ENCODE measurements around the gene ZNF423.

The ZNF423 gene

DNA sequence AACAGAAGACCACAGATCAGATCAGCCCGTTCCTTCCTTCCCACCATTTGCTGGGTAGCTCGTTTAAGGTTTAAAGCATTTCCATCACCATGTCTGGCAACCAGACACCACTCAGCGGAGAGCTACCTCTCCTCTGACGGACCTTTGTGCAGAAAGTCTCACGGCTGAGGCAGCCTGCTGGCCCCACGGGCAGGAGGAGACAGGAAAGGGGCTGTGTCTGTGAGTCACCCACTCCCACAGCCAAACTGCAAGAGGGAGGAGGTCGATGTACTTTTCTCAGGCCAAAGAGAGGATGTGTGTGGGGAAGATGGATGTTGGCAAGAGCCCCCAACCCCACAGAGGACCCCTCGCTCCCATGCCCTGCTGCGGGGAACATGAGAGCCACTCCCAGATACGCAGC lies 92.1 kb downstream of the ZNF423 start:
- Histone ChIP-seq H3K27me3 (replicated peaks; ENCODE audit: insufficient read depth, low read length) (no peaks in the 10 kb centered on the region), H4K20me1 (ENCODE audit: insufficient read depth, low read length) (no peaks in the 10 kb centered on the region), H3F3A (ENCODE audit: insufficient read depth, low read length) (no peaks in the 10 kb centered on the region), H3K79me2 (ENCODE audit: low read length) (no peaks in the 10 kb centered on the region), H3K36me3 (replicated peaks; ENCODE audit: insufficient read depth, low read length) (no peaks in the 10 kb centered on the region), H3K9ac (ENCODE audit: low read length) (no peak overlapping the region), H3K4me2 (ENCODE audit: low read depth, low read length) (no peak overlapping the region), H3K4me3 (ENCODE audit: low read length) (no peak overlapping the region), H3K27ac (ENCODE audit: low read length) (no peak overlapping the region), H2AFZ (ENCODE audit: low read length) (no peak overlapping the region), H3K4me1 (ENCODE audit: low read length) (no peaks in the 10 kb centered on the region), H3K9me3 (replicated peaks; ENCODE audit: insufficient read depth, low read length) (no peaks in the 10 kb centered on the region), H3K9me2 (replicated peaks; ENCODE audit: insufficient read depth, low read length) (no peaks in the 10 kb centered on the region)
- TF ChIP-seq EZH2 (optimal IDR thresholded peaks at IDR 0.05; ENCODE audit: low read depth, low read length) (no peak), EZH2phosphoT487 (IDR thresholded peaks at IDR 0.05; ENCODE audit: low read length) (no peak)
- TF ChIP-seq, protein P1, sequence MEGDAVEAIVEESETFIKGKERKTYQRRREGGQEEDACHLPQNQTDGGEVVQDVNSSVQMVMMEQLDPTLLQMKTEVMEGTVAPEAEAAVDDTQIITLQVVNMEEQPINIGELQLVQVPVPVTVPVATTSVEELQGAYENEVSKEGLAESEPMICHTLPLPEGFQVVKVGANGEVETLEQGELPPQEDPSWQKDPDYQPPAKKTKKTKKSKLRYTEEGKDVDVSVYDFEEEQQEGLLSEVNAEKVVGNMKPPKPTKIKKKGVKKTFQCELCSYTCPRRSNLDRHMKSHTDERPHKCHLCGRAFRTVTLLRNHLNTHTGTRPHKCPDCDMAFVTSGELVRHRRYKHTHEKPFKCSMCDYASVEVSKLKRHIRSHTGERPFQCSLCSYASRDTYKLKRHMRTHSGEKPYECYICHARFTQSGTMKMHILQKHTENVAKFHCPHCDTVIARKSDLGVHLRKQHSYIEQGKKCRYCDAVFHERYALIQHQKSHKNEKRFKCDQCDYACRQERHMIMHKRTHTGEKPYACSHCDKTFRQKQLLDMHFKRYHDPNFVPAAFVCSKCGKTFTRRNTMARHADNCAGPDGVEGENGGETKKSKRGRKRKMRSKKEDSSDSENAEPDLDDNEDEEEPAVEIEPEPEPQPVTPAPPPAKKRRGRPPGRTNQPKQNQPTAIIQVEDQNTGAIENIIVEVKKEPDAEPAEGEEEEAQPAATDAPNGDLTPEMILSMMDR (IDR thresholded peaks at IDR 0.05; ENCODE audit: low read length): no peak
- DNase-seq: no peak

DNA sequence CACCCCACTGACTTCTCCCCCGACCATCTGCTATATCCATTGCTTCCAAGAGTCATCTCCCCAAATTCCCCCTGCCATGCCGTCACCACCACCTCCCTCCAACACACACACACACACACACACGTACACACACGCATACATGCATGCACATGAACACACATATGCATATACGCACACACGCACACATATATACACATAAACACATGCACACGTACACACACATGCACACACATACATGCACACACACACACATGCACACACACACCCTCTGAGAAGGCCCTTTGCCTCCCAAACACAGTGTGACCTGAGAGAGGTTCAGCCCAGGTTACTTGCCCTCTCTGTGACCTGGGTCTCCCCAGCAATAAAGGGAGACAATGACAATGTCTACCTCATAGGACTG lies 95.1 kb downstream of the ZNF423 start:
- no peaks in the 10 kb centered on the region for H3K36me3 ChIP-seq (replicated peaks; ENCODE audit: insufficient read depth, low read length)
- DNase-seq: no peak
- no peak overlapping the region for H3K4me3 ChIP-seq (ENCODE audit: low read length)
- H3K9me2 ChIP-seq (replicated peaks; ENCODE audit: insufficient read depth, low read length): no peaks in the 10 kb centered on the region
- H3K79me2 ChIP-seq (ENCODE audit: low read length): no peaks in the 10 kb centered on the region
- H3K27me3 ChIP-seq (replicated peaks; ENCODE audit: insufficient read depth, low read length): peaks cover 2% of the 10 kb centered on the region; the same call in 1 of the 2 replicates
- TF ChIP-seq EZH2 (optimal IDR thresholded peaks at IDR 0.05; ENCODE audit: low read depth, low read length): no peak
- TF ChIP-seq, protein P1 (IDR thresholded peaks at IDR 0.05; ENCODE audit: low read length): no peak
- TF ChIP-seq EZH2phosphoT487 (IDR thresholded peaks at IDR 0.05; ENCODE audit: low read length): no peak
- H3K9ac ChIP-seq (ENCODE audit: low read length): no peak overlapping the region
- H4K20me1 ChIP-seq (ENCODE audit: insufficient read depth, low read length): no peaks in the 10 kb centered on the region
- H3K4me1 ChIP-seq (ENCODE audit: low read length): no peaks in the 10 kb centered on the region
- H3K4me2 ChIP-seq (ENCODE audit: low read depth, low read length): no peak overlapping the region
- H3K9me3 ChIP-seq (replicated peaks; ENCODE audit: insufficient read depth, low read length): no peaks in the 10 kb centered on the region
- H3F3A ChIP-seq (ENCODE audit: insufficient read depth, low read length): no peaks in the 10 kb centered on the region
- no peak overlapping the region for H3K27ac ChIP-seq (ENCODE audit: low read length)
- no peak overlapping the region for H2AFZ ChIP-seq (ENCODE audit: low read length)

DNA sequence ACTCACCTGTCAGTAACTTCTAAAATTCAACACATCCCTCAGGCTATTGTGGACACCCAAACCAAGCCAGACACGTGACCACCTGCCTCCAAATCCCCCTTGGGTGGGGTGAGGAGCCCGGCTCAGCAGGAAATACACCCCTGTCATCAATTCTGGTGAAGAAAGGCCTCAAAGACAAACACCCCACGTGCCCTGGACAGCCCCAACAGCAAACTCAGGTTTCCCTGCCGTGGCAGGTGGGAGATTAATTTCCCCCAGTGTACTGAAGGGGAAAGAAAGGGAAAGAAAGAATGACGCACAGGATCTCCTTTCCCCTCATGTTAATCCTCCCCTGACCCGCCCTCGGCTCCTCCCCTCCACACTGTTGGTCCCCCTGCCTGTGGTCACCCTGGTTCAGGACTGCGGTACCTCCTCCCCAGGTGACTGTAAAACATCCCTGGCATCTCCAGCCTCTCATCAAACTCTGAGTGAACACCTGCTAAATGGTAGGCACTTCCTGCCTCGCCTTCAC lies 98.3 kb downstream of the ZNF423 start:
- Histone ChIP-seq H2AFZ (ENCODE audit: low read length) (no peak overlapping the region), H3K79me2 (ENCODE audit: low read length) (no peaks in the 10 kb centered on the region), H3K9me3 (replicated peaks; ENCODE audit: insufficient read depth, low read length) (no peaks in the 10 kb centered on the region), H3F3A (ENCODE audit: insufficient read depth, low read length) (no peaks in the 10 kb centered on the region), H3K9me2 (replicated peaks; ENCODE audit: insufficient read depth, low read length) (no peaks in the 10 kb centered on the region), H3K9ac (ENCODE audit: low read length) (no peak overlapping the region), H3K27ac (ENCODE audit: low read length) (no peak overlapping the region), H4K20me1 (ENCODE audit: insufficient read depth, low read length) (no peaks in the 10 kb centered on the region), H3K27me3 (replicated peaks; ENCODE audit: insufficient read depth, low read length) (peaks cover 17% of the 10 kb centered on the region), H3K4me1 (ENCODE audit: low read length) (no peaks in the 10 kb centered on the region), H3K4me2 (ENCODE audit: low read depth, low read length) (no peak overlapping the region), H3K36me3 (replicated peaks; ENCODE audit: insufficient read depth, low read length) (no peaks in the 10 kb centered on the region), H3K4me3 (ENCODE audit: low read length) (no peak overlapping the region)
- TF ChIP-seq, protein P1 (IDR thresholded peaks at IDR 0.05; ENCODE audit: low read length): no peak
- TF ChIP-seq EZH2phosphoT487 (IDR thresholded peaks at IDR 0.05; ENCODE audit: low read length): no peak
- no peak for TF ChIP-seq EZH2 (optimal IDR thresholded peaks at IDR 0.05; ENCODE audit: low read depth, low read length)
- DNase-seq: no peak

Measured in MM.1S (cell line).